Trophoblast cell (in vitro differentiated cells and primary cell): Measurements from ENCODE around the gene SPAG16.

Source experiments
- DNase-seq, 2 donors: peaks; one replicate each; pipeline ENCODE4 v3.0.0-alpha.2; 2016
- H2AFZ ChIP-seq: 2 replicates; pipeline ENCODE4 v1.6.1; 2013; ENCODE audit warnings: low read length, moderate library complexity, mild to moderate bottlenecking; ENCODE audit not compliant: insufficient read depth, poor library complexity
- H2AK5ac ChIP-seq: 2 replicates; pipeline ENCODE4 v1.6.1; 2013; ENCODE audit warnings: mild to moderate bottlenecking, low read length
- H2BK120ac ChIP-seq: 2 replicates; pipeline ENCODE4 v1.6.1; 2013; ENCODE audit warnings: low read length, mild to moderate bottlenecking, moderate library complexity; ENCODE audit not compliant: insufficient read depth, poor library complexity
- H2BK12ac ChIP-seq: 2 replicates; pipeline ENCODE4 v1.6.1; 2013; ENCODE audit warnings: mild to moderate bottlenecking, low read length, moderate library complexity
- H2BK5ac ChIP-seq: 2 replicates; pipeline ENCODE4 v1.6.1; 2013; ENCODE audit warnings: low read length, low read depth, moderate library complexity, mild to moderate bottlenecking; ENCODE audit not compliant: poor library complexity
- H3K14ac ChIP-seq: 2 replicates; pipeline ENCODE4 v1.6.1; 2013; ENCODE audit warnings: mild to moderate bottlenecking, low read length
- H3K18ac ChIP-seq: 2 replicates; pipeline ENCODE4 v1.6.1; 2013; ENCODE audit warnings: mild to moderate bottlenecking, low read length
- H3K23ac ChIP-seq: 2 replicates; pipeline ENCODE4 v1.6.1; 2013; ENCODE audit warnings: low read length
- H3K27ac ChIP-seq: 2 replicates; pipeline ENCODE4 v1.5.1; 2013; ENCODE audit warnings: low read depth, mild to moderate bottlenecking, inconsistent platforms, low read length, moderate library complexity
- H3K27me3 ChIP-seq: 2 replicates; pipeline ENCODE4 v1.6.1; 2013; ENCODE audit warnings: inconsistent platforms, mild to moderate bottlenecking, low read length, moderate library complexity; ENCODE audit not compliant: insufficient read depth
- H3K36me3 ChIP-seq, 2 experiments: 1 replicate in 1 of 2; 2 replicates in 1 of 2; pipeline ENCODE4 v1.6.1; 2013; ENCODE audit warnings: low read length in 2 of 2, mild to moderate bottlenecking in 2 of 2, moderate library complexity in 1 of 2; ENCODE audit not compliant: insufficient read depth in 2 of 2, control insufficient read depth in 1 of 2
- H3K4ac ChIP-seq: 2 replicates; pipeline ENCODE4 v1.6.1; 2013; ENCODE audit warnings: low read depth, mild to moderate bottlenecking, low read length, moderate library complexity
- H3K4me1 ChIP-seq, 2 experiments: 1 replicate in 1 of 2; 2 replicates in 1 of 2; pipeline ENCODE4 v1.6.1; 2013; ENCODE audit warnings: low read length in 2 of 2, mild to moderate bottlenecking in 2 of 2, moderate library complexity in 1 of 2; ENCODE audit not compliant: insufficient read depth in 2 of 2, control insufficient read depth in 1 of 2
- H3K4me2 ChIP-seq: 2 replicates; pipeline ENCODE4 v1.6.1; 2013; ENCODE audit warnings: inconsistent platforms, mild to moderate bottlenecking, low read length, moderate library complexity
- H3K4me3 ChIP-seq: 2 replicates; pipeline ENCODE4 v1.5.1; 2013; ENCODE audit warnings: mild to moderate bottlenecking, low read depth, low read length, inconsistent platforms
- H3K79me1 ChIP-seq: one replicate; pipeline ENCODE4 v1.6.1; 2013; ENCODE audit warnings: low read length
- H3K79me2 ChIP-seq: 2 replicates; pipeline ENCODE4 v1.6.1; 2013; ENCODE audit warnings: low read length, mild to moderate bottlenecking; ENCODE audit not compliant: control insufficient read depth, insufficient read depth, poor library complexity
- H3K9ac ChIP-seq: 2 replicates; pipeline ENCODE4 v1.6.1; 2013; ENCODE audit warnings: mild to moderate bottlenecking, low read length
- H3K9me3 ChIP-seq: 2 replicates; pipeline ENCODE4 v1.6.1; 2013; ENCODE audit warnings: low read depth, mild to moderate bottlenecking, control low read depth, inconsistent platforms, low read length; ENCODE audit not compliant: insufficient read depth
- H4K12ac ChIP-seq: 2 replicates; pipeline ENCODE4 v1.6.1; 2013; ENCODE audit warnings: low read depth, mild to moderate bottlenecking, low read length, moderate library complexity
- H4K8ac ChIP-seq: 2 replicates; pipeline ENCODE4 v1.6.1; 2013; ENCODE audit warnings: low read depth, mild to moderate bottlenecking, low read length, moderate library complexity
- H4K91ac ChIP-seq: one replicate; pipeline ENCODE4 v1.6.1; 2013; ENCODE audit warnings: low read depth, mild to moderate bottlenecking, low read length, moderate library complexity
- WGBS: extraction: QIAGEN DNeasy Blood & Tissue Kit; methylation state at CpG from one replicate; pipeline ENCODE4 v1.1.7; 2013; ENCODE audit warnings: missing lambda C conversion rate; ENCODE audit not compliant: insufficient read length, insufficient coverage; ENCODE audit errors: extremely low coverage; 5-methylcytosine and 5-hydroxymethylcytosine counted together

The SPAG16 gene

DNA sequence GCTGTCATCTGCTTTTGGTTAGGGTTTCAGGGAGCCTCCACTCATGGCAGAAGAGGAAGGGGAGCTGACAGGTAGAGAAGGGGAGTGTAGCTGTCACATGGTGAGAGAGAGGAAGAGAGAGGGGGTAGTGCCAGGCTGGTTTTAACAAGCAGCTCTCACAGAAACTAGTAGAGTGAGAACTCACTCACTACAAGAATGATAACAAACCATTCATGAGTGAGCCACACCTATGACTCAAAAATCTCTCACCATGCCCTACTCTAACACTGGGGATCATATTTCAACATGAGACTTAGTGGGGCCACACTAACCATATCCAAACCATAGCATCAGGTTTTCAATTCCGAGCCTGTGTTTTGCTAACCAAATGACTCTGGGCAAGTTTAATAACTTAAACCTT, 851.7 kb downstream of the SPAG16 start:
- Histone ChIP-seq H2BK12ac (no peak overlapping the region), H3K4me1 (peaks cover 0 to 4% of the 10 kb centered on the region in 2 experiments), H2BK120ac (no peak overlapping the region), H4K12ac (no peak overlapping the region), H3K4ac (no peak overlapping the region), H3K79me1 (no peaks in the 10 kb centered on the region), H3K9me3 (no peaks in the 10 kb centered on the region), H3K27ac (no peak overlapping the region), H3K79me2 (no peaks in the 10 kb centered on the region), H3K9ac (no peak overlapping the region), H3K18ac (no peak overlapping the region), H2BK5ac (no peak overlapping the region), H3K27me3 (no peaks in the 10 kb centered on the region), H2AFZ (no peak overlapping the region), H3K4me3 (no peak overlapping the region), H4K91ac (no peak overlapping the region), H3K14ac (no peak overlapping the region), H3K23ac (no peak overlapping the region), H3K4me2 (no peak overlapping the region), H3K36me3 (no peaks in the 10 kb centered on the region), H4K8ac (no peak overlapping the region), H2AK5ac (no peak overlapping the region)
- DNase-seq, result no peak
- no CpG with 5 or more reads among the region's 1 CpG for WGBS

DNA sequence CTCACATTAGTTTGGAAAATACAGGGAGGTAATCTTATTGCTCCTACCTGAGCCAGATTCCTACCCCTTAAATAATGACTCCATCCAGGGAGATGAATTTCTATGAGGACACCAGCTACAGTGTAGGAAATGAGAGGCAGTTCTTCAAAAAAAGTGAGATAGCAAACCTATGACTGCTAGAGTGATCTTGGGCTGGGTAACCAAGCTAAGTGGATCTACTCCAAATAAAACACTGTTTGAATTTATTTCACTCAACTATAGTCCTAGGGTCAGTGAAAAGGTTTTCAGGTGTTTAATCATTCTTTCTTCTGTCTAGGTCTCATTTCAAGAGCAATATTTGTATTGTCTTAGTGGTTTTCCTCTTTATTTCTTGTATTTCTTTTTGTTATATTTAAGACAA, 854.5 kb downstream of the SPAG16 start:
- Histone ChIP-seq H4K12ac (no peak overlapping the region), H3K4me3 (no peak overlapping the region), H2BK5ac (no peak overlapping the region), H3K18ac (no peak overlapping the region), H2AFZ (no peak overlapping the region), H3K4ac (no peak overlapping the region), H2AK5ac (no peak overlapping the region), H3K9ac (no peak overlapping the region), H3K4me1 (peaks cover 2 to 8% of the 10 kb centered on the region in 2 experiments), H3K23ac (no peak overlapping the region), H3K79me2 (no peaks in the 10 kb centered on the region), H3K27ac (no peak overlapping the region), H3K36me3 (no peaks in the 10 kb centered on the region), H3K9me3 (no peaks in the 10 kb centered on the region), H3K27me3 (no peaks in the 10 kb centered on the region), H3K14ac (no peak overlapping the region), H4K8ac (no peak overlapping the region), H3K79me1 (peaks cover 2% of the 10 kb centered on the region), H4K91ac (no peak overlapping the region), H2BK12ac (no peak overlapping the region), H2BK120ac (no peak overlapping the region), H3K4me2 (no peak overlapping the region)
- DNase-seq, result no peak

DNA sequence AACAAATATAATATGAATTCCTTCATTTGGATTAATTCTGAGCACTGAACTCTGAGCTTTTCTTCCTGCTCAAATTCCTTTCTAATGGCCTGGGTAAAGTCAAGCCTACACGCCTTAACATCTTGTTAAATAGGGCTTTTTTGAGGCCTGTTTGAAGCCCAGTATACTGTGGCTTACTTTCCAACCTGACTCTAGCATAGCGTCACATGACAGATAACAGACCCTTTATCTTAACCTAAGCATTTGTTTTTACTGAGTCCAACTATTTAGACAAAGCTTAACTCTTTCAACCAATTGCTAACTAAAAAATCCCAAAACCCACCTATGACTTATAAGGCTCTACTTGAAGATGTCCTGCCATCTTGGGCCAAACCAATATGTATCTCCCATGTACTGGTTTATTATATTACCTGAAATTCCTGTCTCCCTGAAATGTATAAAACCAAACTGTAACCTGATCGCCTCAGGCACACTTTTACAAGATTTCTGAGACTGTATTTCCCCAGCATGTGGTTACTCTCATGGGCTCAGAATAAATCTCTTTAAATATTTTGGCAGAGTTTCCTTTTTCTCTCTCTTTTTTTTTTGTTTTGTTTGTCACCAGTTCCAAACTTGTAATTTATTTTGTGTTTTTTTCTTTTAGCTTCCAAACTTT, 855.5 kb downstream of the SPAG16 start:
- Histone ChIP-seq H3K18ac (no peak overlapping the region), H3K27me3 (no peaks in the 10 kb centered on the region), H4K8ac (no peak overlapping the region), H2BK5ac (no peak overlapping the region), H3K4me3 (no peak overlapping the region), H3K4me1 (peaks cover 2 to 8% of the 10 kb centered on the region in 2 experiments), H2AFZ (no peak overlapping the region), H3K9me3 (no peaks in the 10 kb centered on the region), H3K27ac (peak overlapping the region; percentile 72), H3K23ac (no peak overlapping the region), H4K91ac (no peak overlapping the region), H3K4me2 (no peak overlapping the region), H3K79me1 (peaks cover 2% of the 10 kb centered on the region), H2BK120ac (no peak overlapping the region), H3K36me3 (no peaks in the 10 kb centered on the region), H2AK5ac (no peak overlapping the region), H3K14ac (no peak overlapping the region), H3K79me2 (no peaks in the 10 kb centered on the region), H3K9ac (no peak overlapping the region), H2BK12ac (no peak overlapping the region), H4K12ac (no peak overlapping the region), H3K4ac (no peak overlapping the region)
- DNase-seq, result no peak
- WGBS, result no CpG with 5 or more reads among the region's 3 CpGs

DNA sequence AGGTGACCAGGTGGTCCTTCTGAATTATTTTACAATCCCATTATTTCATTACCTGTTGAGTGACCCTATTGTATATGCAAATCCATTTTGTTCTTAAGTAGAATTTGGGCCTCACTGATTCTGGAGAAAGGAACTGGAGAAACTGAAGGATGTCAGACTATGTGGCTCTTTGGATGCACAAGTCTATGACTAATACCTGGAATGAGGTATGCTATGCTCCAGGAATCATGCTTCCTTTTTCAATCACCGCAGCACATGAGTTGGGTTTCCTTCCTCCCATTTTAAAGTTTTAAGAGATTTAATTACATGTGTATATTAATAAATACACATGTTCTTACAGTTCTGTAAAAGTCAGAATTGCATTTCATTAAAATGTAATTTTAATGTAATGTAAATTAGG, 872.7 kb downstream of the SPAG16 start:
- H3K14ac ChIP-seq, result no peak overlapping the region
- no peak overlapping the region for H3K4me2 ChIP-seq
- WGBS, result no CpG with 5 or more reads among the region's 1 CpG

More for the DNA sequence above, 872.7 kb downstream of the SPAG16 start:
- H3K79me2 ChIP-seq, result no peaks in the 10 kb centered on the region
- H2BK120ac ChIP-seq, result no peak overlapping the region
- H3K18ac ChIP-seq, result no peak overlapping the region
- H3K9ac ChIP-seq, result no peak overlapping the region
- H2BK5ac ChIP-seq, result no peak overlapping the region
- H3K4ac ChIP-seq, result no peak overlapping the region
- H3K27ac ChIP-seq, result no peak overlapping the region
- no peak overlapping the region for H2AFZ ChIP-seq
- no peak overlapping the region for H2AK5ac ChIP-seq
- H2BK12ac ChIP-seq, result no peak overlapping the region
- H4K8ac ChIP-seq, result no peak overlapping the region
- no peak overlapping the region for H3K4me3 ChIP-seq
- H3K4me1 ChIP-seq, result no peaks in the 10 kb centered on the region
- no peaks in the 10 kb centered on the region for H3K9me3 ChIP-seq
- no peak overlapping the region for H4K91ac ChIP-seq
- H3K27me3 ChIP-seq, result no peaks in the 10 kb centered on the region
- H3K36me3 ChIP-seq, result no peaks in the 10 kb centered on the region
- no peaks in the 10 kb centered on the region for H3K79me1 ChIP-seq
- H4K12ac ChIP-seq, result no peak overlapping the region
- no peak for DNase-seq
- H3K23ac ChIP-seq, result no peak overlapping the region
